Measurements from ENCODE around the gene C19orf53.
A peak's percentile ranks its signal among the peaks of the same experiment; 100 is the strongest.
"Not testable (repeated sequence)": the region's sequence is repeated elsewhere in the genome, so short reads cannot be mapped to it uniquely, and the experiment has no call there.

C19orf53 gene

GRCh38 chr19:13774217-13775191, at the start of gene C19orf53:
C19orf53 (plus strand) TSS chr19:13774456; CDS start chr19:13774478, 22 bp downstream.
- DNase-seq: peak; percentile 88

DNA sequence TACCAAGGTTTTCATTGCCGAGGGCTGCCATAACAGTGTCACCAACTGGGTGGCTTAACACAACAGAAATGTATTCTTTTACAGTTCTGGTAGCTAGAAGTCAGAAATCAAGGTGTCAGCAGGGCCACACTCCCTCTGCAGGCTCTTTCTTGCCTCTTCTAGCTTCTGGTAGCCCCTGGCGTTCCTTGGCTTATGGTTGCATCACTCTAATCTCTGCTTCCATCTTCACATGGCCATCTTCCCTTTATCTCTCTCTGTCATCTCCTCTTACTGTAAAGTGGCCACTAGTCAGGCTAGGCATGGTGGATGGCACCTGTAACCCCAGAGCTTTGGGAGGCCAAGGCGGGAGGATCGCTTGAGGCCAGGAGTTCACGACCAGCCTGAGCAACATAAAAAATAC, 47.9 kb upstream of the C19orf53 start:
- no peak for DNase-seq

DNA sequence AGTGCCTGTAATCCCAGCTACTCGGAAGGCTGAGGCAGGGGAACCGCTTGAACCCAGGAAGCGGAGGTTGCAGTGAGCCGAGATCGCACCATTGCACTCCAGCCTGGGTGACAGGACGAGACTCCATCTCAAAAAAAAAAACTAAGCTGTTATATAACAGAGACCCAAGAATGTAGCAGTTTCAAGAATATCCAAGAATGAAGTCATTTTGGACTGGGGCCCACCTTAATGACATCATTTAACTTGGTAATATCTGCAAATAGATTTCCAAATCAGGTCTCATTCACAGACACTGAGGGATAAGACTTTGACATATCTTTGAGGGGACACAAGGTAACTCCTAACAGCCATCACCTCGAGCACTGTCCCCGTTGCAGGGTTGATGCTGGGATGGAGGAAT, 46.5 kb upstream of the C19orf53 start:
- DNase-seq: no peak

GRCh38 chr19:13729859-13730258, 44.4 kb upstream of the C19orf53 start:
- no peak for DNase-seq

DNA sequence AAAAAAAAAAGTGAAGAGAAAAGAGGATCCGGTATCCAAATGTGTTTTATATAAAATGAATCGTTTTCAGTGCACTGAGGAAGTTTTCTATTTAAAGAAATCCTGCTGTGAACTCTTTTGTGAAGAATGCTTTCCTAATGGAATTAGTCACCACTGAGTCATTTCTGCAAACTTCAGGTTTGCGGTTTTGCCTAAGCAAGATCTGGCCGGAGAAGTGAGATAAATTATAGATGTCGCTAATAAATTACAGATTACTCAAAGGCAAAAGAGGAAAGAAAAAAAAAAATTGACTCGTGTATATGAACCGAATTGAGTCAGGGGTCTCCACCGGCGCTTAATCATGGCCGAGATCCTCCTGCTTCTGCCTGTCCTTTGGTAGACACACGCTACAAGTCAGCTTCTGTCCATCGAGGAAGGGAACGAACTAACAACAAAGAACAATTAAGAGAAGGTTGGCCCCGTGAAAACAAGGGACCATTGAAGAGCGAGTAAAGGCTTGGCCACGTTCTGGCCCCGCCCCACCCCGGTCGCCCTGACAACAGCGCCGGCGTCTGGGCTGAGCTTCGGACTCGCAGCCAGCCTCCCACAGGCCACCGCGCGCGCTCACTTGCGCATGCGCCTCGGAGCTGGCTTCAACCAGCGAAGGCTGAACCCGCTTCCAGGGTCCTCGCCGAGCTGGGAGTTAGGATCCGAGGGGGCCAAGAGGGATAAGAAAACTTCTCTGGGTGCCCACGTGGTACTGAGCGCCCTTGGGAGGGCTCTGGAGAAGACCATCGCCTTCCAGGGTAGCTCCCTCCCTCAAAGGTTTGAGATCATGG, 42.9 kb upstream of the C19orf53 start:
- peak; percentile 94 for DNase-seq

DNA sequence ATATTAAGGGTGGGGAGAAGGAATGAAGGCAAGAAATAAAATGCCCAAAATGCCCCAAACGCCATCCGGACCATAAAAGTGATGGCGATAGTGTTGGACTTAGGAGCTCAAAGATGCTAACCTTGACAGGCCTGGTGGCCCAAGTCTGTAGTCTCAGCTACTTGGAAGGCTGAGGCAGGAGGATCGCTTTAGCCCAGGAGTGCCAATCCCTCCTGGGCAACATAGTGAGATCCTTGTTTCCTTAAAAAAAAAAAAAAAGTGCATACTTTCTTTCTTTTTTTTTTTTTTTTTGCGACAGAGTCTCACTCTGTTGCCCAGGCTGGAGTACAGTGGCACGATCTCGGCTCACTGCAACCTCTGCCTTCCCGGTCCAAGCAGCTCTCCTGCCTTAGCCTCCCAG, 41.9 kb upstream of the C19orf53 start:
- no peak for DNase-seq

DNA sequence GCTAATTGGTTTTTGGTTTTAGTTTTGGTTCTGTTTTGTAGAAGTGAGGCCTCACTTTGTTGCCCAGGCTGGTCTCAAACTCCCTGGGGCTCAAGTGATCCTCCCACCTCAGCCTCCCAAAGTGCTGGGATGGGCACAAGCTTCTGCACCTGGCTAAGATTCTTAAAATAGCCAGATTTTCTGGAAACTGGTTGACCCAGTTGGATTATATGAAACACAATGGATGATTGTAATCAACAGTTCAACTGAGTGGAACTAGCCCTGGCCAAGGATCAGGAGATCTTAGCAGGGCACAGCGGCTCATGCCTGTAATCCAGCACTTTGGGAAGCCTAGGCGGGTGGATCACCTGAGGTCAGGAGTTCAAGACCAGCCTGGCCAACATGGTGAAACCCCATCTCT, 39.5 kb upstream of the C19orf53 start:
- DNase-seq: no peak

GRCh38 chr19:13738073-13738472, 36.2 kb upstream of the C19orf53 start:
- DNase-seq: no peak

DNA sequence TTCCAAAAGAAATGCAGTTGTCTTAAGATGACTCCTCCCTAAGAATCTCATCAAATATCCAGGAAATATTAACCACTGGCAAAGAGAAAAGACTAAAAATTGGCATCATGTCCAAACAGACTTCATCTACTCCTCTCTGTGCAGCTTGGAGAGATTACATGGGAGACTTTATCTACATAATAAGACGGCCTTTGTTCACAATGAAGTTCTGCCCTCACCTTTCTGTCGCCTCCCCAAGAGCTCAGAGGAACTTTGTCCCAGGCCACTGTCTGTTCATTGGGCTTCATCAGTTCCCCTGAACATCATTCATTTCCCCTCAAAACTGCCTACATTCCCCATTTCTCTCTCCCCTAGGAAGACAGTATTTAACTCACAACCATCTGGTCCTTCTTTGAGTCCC, 32.4 kb upstream of the C19orf53 start:
- DNase-seq: no peak

DNA sequence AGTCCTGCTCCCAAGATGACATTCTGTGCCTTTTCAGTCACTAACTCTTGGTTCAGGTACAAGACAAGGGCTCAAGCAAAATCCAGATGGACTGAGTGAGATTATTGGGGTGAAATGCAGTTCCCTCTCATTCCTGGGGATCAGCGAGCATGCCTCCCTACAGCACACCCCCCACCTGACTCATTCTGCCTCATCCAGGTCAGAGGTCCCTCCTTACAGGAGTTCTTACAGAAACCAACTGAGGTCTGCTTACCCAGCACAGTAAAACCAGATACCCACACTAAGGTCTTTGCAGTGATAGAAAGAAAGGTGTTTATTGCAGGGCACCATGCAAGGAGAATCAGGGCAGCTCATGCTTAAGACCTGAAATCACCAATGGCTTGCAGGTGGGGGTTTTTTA, 31.5 kb upstream of the C19orf53 start:
- no peak for DNase-seq

- DNase-seq: no peak
These were observed 30.1 kb upstream of the C19orf53 start for GRCh38 chr19:13744174-13744573.

- DNase-seq: no peak
These were observed 27.2 kb upstream of the C19orf53 start for GRCh38 chr19:13747098-13747453.

DNA sequence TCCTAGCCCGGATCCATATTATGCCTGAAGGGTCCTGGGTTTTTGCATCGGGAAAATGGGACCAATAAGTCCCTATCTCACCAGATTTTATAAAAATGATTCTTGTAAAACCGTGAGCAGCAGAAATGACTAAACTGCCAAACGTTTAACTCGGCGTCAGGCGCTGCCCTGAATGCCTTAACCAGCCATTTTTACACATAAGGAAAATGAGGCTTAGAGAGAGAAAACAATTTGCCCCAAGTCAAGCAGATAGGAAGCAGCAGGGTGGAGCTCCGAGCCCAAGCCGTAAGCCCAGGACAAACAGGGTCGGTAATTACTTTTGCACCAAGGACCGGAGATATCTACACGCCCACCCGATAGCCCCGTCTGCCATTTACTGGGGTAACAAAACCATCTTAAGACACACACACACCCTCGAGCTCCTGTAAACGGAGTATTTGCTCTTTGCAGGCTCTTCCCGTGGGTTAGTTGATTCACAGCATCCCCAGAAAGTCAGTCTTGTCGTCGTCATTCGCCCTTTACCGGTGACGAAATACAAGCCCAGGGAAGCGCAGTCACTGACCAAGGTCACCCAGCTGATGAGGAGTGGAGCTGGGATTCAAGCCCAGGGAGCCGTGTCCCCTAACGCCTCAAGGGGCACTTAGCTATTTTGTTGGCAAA, 26.0 kb upstream of the C19orf53 start:
- peak; percentile 46 for DNase-seq

GRCh38 chr19:13751436-13751835, 22.8 kb upstream of the C19orf53 start:
- no peak for DNase-seq

GRCh38 chr19:13753622-13754021, 20.6 kb upstream of the C19orf53 start:
- DNase-seq: not testable (repeated sequence)

- no peak for DNase-seq
These were observed 18.0 kb upstream of the C19orf53 start for GRCh38 chr19:13756210-13756609.

GRCh38 chr19:13757805-13758772, 16.2 kb upstream of the C19orf53 start:
- DNase-seq: no peak

- no peak for DNase-seq
These were observed 15.5 kb upstream of the C19orf53 start for GRCh38 chr19:13758795-13759194.

GRCh38 chr19:13761423-13761822, 12.8 kb upstream of the C19orf53 start:
- DNase-seq: no peak

- no peak for DNase-seq
These were observed 11.5 kb upstream of the C19orf53 start for GRCh38 chr19:13762635-13763235.

- DNase-seq: no peak
These were observed 11.0 kb upstream of the C19orf53 start for GRCh38 chr19:13763265-13763664.

Measured in CD4-positive, alpha-beta T cell treated with Interleukin-15 for 1 hour (primary cell).